ENCODE data around the gene RHBDF1. TPM values are rescaled to one million over a fixed set of nuclear protein-coding genes. Genes with fewer than 3 reads are reported as not detected.
A peak's percentile ranks its signal among the peaks of the same experiment; 100 is the strongest.
"Not testable (repeated sequence)": the region's sequence is repeated elsewhere in the genome, so short reads cannot be mapped to it uniquely, and the experiment has no call there.

Gene RHBDF1
- total RNA-seq, 4 donors from 2014 or later, result 13.3 to 38.3 (median 24.2) TPM

DNA sequence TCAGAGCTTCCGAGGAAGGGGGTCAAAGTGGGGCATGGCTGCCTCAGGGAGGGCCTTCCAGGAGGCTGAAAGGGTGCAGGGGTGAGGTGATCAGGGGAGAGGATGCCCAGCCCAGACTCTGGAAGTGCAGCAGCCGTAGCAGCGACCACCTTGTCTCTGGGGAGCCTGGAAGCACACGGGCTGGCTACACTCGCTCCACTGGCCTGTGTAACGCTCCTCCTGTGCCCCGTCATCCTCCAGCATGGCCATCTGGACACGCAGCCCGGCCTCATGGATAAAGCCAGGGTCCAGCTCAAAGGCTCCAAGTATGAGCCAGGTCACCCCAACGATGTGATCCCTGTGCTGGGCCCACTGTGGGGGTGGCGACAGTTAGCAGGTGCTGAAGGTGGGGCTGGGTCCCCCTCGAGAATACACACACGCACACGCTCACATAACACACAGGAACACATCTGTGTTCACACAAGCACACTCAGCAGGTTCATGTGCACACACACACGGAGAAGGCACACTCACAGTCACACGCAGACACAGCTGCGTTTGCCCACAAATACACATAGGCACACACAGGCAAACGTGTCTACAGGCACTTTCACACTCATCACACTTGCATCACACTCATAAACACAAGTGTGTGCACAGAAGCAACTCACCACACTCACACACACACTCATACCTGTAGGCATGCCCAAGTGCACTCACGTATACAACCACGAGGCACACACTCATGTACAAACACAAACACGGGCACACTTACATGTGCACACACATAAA, 38.4 kb downstream of the RHBDF1 start:
- Histone ChIP-seq H3K27me3 (no peaks in the 10 kb centered on the region), H3K36me3 (no peaks in the 10 kb centered on the region), H3K4me3 (no peak overlapping the region), H3K4me1 (peaks cover 0 to 18% (median 2%) of the 10 kb centered on the region in 3 donors), H3K27ac (no peak overlapping the region), H3K9me3 (no peaks in the 10 kb centered on the region)
- DNase-seq, result no peak
- WGBS, 2 donors, result 77 to 87% methylated on average over 11 to 14 of the region's 21 CpGs
- intact Hi-C loops (cut with DNase I), result no loop called here
- TF ChIP-seq POLR2A (IDR thresholded peaks at IDR 0.05), result no peak
- TF ChIP-seq, protein P1, sequence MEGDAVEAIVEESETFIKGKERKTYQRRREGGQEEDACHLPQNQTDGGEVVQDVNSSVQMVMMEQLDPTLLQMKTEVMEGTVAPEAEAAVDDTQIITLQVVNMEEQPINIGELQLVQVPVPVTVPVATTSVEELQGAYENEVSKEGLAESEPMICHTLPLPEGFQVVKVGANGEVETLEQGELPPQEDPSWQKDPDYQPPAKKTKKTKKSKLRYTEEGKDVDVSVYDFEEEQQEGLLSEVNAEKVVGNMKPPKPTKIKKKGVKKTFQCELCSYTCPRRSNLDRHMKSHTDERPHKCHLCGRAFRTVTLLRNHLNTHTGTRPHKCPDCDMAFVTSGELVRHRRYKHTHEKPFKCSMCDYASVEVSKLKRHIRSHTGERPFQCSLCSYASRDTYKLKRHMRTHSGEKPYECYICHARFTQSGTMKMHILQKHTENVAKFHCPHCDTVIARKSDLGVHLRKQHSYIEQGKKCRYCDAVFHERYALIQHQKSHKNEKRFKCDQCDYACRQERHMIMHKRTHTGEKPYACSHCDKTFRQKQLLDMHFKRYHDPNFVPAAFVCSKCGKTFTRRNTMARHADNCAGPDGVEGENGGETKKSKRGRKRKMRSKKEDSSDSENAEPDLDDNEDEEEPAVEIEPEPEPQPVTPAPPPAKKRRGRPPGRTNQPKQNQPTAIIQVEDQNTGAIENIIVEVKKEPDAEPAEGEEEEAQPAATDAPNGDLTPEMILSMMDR (IDR thresholded peaks at IDR 0.05), result no peak

DNA sequence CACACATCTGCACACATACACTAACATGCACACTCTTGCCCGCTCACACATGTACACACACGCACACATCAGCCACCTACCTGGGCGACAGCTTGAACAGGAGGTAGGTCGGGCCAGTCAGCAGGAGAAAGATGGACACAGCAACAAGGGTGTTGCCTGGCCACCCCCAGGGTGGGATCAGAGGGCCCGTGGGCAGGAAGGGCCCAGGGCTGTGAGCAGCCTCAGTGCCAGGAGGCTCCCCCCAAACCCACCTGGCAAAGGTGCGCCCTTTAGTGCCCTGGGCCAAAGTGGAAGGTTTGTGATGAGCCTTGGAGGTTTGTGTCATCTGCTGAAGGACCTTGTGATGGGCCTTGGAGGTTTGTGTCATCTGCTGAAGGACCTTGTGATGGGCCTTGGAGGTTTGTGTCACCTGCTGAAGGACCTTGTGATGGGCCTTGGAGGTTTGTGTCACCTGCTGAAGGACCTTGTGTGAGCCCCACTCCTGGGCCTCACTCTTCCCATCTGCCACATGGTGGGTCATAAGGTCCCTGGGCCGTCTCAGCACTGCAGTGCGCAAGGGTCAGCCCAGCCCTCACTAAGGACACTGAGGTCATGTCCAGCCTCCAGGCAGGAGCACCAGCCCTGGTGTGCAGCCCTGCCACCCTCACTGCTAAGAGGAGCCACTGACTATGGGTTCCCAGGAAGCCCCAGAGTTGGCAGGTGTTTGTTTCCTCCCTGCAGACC, 39.1 kb downstream of the RHBDF1 start:
- WGBS, 2 donors, result 80% methylated on average over 1 of the region's 8 CpGs; no CpG with 5 or more reads in 1 of the 2 donors
- intact Hi-C loops (cut with DNase I); H3K27me3 ChIP-seq; H3K27ac ChIP-seq; H3K36me3 ChIP-seq; H3K4me3 ChIP-seq; DNase-seq; H3K9me3 ChIP-seq: not testable (repeated sequence)
- H3K4me1 ChIP-seq, result peaks cover 0 to 11% (median 0%) of the 10 kb centered on the region in 3 donors

DNA sequence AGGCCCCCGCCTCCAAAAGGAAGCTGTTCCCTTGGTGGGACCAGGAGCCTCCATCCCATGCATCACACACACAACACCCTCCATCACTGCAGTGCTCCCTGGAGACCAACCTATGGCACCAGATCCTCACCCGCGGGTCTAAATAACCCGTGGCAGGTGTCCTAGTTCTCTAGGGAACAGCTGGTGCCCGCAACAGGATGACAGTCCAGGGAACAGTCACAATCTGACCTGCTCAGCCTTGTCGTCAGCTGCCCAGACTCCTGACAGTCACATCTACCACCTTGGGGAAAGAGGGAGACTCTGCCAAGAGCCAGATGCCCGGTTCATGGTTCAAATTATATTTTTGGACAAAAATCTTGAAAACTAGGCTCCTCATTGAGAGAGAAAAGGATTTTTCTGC, 41.8 kb downstream of the RHBDF1 start:
- no CpG with 5 or more reads among the region's 7 CpGs for WGBS, 2 donors
- H3K27ac ChIP-seq; intact Hi-C loops (cut with DNase I); H3K4me1 ChIP-seq; DNase-seq; H3K4me3 ChIP-seq; H3K27me3 ChIP-seq; H3K9me3 ChIP-seq; H3K36me3 ChIP-seq: not testable (repeated sequence)

DNA sequence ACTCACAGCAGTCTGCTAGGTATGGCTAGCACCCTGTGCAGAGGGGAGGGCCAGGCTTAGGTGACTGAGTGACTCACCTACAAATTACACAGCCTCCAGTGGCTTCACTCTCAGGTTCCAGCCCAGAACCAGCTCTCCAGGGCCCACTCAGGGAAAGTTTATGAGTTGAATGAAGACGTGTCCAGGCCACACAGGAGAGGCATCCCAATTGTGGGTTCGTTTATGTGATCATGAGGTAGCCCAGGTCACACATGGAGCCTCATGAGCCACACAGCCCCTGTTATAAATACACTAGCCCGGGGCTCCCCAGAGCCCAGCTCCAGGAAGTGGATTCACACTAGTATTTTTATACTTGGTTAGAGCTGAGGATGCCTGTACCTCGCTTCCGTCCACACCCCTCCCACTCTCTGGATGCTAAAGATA, 46.5 kb downstream of the RHBDF1 start:
- H3K9me3 ChIP-seq; H3K27me3 ChIP-seq; H3K36me3 ChIP-seq; H3K27ac ChIP-seq; intact Hi-C loops (cut with DNase I); H3K4me1 ChIP-seq; DNase-seq; H3K4me3 ChIP-seq: not testable (repeated sequence)
- WGBS, 2 donors, result 30% methylated on average over 2 of the region's 5 CpGs; no CpG with 5 or more reads in 1 of the 2 donors

DNA sequence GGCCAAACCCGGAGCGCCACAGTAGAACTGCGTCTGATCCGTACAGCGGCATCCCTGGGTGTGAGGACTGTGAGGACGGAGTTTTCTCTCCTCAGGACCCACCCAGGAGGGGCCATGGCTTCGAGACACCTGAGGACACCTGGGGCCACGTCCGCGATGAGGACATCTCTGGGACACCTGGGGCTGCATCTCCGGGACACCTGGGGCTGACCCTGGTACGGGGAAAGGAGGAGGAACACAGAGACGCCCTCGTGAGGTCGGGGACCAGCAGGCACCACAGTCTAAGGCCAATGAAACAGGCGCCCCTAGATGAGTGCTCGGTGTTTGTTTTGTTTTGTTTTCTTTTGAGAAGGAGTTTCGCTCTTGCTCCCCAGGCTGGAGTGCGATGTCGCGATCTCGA, 48.3 kb downstream of the RHBDF1 start:
- H3K9me3 ChIP-seq; intact Hi-C loops (cut with DNase I); H3K27ac ChIP-seq; H3K27me3 ChIP-seq; H3K4me1 ChIP-seq; DNase-seq; H3K4me3 ChIP-seq; H3K36me3 ChIP-seq: not testable (repeated sequence)
- WGBS, 2 donors, result 93% methylated on average over 8 of the region's 22 CpGs; no CpG with 5 or more reads in 1 of the 2 donors

DNA sequence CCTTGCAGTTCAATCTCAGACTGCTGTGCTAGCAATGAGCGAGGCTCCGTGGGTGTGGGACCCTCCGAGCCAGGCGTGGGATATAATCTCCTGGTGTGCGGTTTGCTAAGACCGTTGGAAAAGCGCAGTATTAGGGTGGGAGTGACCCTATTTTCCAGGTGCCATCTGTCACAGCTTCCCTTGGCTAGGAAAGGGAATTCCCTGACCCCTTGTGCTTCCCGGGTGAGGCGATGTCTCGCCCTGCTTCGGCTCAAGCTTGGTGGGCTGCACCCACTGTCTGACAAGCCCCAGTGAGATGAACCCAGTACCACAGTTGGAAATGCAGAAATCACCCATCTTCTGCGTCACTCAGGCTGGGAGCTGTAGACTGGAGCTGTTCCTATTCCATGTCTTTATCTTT, 51.5 kb downstream of the RHBDF1 start:
- H3K27me3 ChIP-seq; H3K4me3 ChIP-seq; H3K9me3 ChIP-seq; H3K27ac ChIP-seq; H3K4me1 ChIP-seq; intact Hi-C loops (cut with DNase I); H3K36me3 ChIP-seq; DNase-seq: not testable (repeated sequence)
- WGBS, 2 donors, result 90 to 91% methylated on average over 11 of the region's 12 CpGs

DNA sequence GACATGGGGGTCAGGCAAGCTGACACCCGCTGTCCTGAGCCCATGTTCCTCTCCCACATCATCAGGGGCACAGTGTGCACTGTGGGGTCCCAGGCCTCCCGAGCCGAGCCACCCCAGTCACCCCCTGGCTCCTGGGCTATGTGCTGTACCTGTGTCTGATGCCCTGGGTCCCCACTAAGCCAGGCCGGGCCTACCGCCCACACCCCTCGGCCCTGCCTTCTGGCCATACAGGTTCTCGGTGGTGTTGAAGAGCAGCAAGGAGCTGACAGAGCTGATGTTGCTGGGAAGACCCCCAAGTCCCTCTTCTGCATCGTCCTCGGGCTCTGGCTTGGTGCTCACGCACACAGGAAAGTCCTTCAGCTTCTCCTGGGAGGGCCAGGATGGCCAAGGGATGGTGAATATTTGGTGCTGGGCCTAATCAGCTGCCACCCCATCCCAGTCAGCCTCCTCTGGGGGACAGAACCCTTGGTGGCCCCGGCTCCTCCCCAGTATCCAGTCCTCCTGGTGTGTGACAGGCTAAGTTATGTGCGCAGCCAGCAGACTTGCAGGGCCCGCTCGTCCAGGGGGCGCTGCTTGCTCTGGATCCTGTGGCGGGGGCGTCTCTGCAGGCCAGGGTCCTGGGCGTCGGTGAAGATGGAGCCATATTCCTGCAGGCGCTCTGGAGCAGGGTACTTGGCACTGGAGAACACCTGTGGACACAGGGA, 55.2 kb downstream of the RHBDF1 start:
- DNase-seq; intact Hi-C loops (cut with DNase I); H3K9me3 ChIP-seq; H3K4me1 ChIP-seq; H3K36me3 ChIP-seq; H3K27ac ChIP-seq; H3K27me3 ChIP-seq; H3K4me3 ChIP-seq: not testable (repeated sequence)
- no CpG with 5 or more reads among the region's 20 CpGs for WGBS, 2 donors

DNA sequence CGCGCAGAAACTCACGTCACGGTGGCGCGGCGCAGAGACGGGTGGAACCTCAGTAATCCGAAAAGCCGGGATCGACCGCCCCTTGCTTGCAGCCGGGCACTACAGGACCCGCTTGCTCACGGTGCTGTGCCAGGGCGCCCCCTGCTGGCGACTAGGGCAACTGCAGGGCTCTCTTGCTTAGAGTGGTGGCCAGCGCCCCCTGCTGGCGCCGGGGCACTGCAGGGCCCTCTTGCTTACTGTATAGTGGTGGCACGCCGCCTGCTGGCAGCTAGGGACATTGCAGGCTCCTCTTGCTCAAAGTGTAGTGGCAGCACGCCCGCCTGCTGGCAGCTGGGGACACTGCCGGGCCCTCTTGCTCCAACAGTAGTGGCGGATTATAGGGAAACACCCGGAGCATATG, 61.7 kb downstream of the RHBDF1 start:
- TF ChIP-seq, protein P1 (IDR thresholded peaks at IDR 0.05), result peak in 4 of 6 experiments; percentile 19 to 42 (median 38)

More for the DNA sequence above, 61.7 kb downstream of the RHBDF1 start:
- H3K27ac ChIP-seq; H3K9me3 ChIP-seq; H3K27me3 ChIP-seq; H3K4me3 ChIP-seq; H3K4me1 ChIP-seq; H3K36me3 ChIP-seq; intact Hi-C loops (cut with DNase I): not testable (repeated sequence)
- no CpG with 5 or more reads among the region's 27 CpGs for WGBS, 2 donors
- DNase-seq, result peak; percentile 74
